Stimulated activated CD4-positive, alpha-beta T cell treated with anti-CD3 and anti-CD28 coated beads, Interleukin-2, amount 100 ng/mL, for 48 hours (primary cell): Measurements from ENCODE around the gene COL11A1.

Experiments used
- DNase-seq, 2 donors: peaks; one replicate each; pipeline ENCODE4 v3.0.0-alpha.2; 2020

COL11A1 gene

DNA sequence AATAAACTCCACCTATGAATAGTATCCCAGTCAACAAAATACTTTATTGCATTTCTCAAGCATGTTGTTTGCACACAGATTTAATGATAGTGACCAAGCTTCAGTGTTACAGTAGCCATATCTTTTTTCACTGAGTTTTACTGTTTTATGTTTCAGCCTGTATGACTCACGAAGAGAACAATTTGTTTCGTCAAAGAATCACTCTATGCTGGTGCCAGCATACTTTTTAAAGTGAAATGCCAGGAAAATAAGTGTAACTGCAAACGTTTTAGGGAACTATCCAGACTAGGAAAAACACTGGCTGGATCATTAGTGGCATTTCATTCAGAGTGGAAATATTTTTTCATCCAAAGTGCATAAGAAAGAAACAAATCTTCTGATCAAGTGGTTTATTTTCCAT, 210.8 kb downstream of the COL11A1 start:
- DNase-seq: no peak

DNA sequence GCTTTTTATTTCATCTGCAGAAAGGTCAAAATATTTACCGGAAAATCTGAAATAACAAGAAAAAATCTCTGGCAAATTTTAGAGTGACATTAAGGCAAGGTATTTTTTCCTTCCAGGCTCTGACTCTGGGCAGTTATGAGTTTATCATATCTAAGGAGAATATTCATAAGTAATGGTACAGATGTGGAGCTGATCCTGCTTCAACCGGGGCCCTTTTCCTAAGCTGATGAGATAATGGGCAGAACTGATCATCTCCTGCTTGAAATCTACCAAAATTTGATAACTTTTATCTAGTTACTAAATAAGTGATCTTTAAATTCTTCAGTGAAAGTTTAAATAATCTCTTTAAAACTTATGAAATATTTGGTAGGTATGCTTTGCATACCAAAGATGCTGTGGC, 211.6 kb downstream of the COL11A1 start:
- no peak for DNase-seq

DNA sequence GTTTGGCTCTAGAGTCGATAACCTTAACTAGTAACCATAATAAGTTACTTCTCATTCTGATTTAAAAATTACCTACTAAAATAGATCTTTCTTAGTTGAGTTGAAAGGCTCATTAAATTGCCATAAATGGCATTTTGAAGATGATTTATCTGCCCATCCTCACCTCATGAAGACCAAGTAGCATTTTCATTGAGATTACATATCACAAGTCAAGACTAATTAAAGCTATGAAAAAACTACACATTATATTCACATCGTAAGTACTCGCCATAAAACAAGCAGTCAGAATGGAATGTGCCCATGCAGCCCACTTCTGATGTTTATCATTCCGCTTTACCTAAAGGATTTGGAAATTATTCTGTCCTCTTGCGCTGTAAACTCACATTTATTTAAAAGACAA, 212.0 kb downstream of the COL11A1 start:
- DNase-seq: no peak

GRCh38 chr1:102891868-102892625, 216.3 kb downstream of the COL11A1 start:
- DNase-seq: no peak

DNA sequence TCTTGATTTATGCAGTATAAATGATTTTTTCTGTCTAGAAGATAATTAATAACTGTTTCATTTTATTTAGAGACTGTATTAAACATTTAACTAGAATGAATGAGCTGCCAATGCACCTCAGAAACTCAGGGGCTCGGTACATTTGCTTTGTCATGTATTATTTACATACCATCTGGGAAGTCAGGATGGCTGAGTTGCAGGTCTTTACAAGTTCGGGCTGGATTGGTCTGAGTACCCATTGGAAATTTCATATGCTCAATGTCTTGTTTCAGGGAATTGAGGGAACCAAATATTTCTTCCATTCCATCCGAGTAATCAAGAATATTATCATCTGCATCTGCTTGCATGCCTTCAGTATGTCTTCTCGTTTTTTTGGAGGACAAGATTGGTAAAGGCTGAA, 221.7 kb downstream of the COL11A1 start:
- DNase-seq: no peak

DNA sequence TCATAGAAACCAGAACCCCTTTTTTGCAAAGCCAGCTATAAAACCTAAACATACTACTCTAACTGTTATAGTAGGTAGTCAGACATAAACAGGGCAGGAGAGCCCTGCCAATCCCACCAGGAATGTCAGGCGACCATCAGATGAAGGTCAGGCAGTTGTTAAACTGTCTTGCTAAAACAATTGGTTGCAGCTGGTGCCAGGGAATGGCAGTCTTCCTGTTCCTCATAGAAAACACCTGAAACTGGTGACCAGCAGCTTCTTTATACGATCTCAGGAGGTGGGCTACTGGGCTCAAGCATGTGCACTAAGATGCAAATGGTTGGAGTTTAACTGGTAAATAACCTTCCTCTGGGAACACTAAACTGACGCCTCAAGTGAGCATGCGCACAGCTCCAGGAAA, 224.1 kb downstream of the COL11A1 start:
- no peak for DNase-seq

DNA sequence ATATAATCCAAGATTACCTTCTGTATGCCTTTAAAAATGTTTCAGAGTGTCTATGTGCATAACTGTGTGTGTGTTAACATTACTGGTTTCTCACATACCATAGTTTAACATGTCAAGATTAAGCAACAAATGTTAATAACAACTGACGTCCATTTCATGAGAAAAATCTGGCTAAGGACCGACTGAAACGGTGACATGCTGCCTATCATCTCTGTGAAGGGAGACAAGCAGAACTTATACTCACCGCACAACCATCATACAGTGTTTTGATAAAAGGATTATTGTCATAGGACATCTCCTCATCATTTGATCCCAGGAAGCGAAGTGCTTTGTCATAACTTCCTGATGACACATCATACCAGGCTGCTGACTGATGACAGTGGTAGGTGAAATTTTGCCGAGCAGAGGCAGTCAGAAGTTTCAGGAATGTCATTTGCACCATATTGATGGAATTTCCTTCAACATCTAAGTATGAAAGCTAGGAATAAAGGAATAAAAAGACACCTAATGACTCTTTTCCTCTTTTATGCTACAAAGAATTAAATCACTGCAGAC, 228.8 kb downstream of the COL11A1 start:
- DNase-seq: no peak

- DNase-seq: no peak
These were observed 232.6 kb downstream of the COL11A1 start for GRCh38 chr1:102875756-102876155.

DNA sequence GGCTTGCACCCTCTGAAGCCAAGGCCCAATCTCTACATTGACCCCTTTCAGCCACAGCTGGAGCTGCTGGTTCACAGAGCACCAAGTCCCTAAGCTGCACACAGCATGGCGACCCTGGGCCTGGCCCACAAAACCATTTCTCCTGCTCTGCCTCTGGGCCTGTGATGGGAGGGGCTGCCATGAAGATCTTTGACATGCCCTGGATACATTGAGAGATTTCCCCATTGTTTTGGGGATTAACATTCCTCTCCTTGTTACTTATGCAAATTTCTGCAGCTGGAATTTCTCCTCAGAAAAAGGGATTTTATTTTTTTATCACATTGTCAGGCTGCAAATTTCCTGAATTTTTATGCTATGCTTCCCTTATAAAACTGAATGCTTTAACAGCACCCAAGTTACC, 235.8 kb downstream of the COL11A1 start:
- DNase-seq: no peak

DNA sequence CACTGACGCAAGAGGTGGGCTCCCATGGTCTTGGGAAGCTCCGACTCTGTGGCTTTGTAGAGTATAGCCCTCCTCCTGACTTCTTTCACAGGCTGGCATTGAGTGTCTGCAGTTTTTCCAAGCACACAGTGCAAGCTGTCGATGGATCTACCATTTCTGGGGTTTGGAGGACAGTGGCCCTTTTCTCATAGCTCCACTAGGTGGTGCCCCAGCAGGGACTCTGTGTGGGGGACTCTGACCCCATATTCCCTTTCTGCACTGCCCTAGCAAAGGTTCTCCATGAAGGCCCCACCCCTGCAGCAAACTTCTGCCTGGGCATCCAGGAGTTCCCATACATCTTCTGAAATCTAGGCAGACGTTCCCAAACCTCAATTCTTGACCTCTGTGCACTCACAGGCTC, 236.2 kb downstream of the COL11A1 start:
- no peak for DNase-seq

- DNase-seq: no peak
These were observed 244.6 kb downstream of the COL11A1 start for GRCh38 chr1:102863704-102864103.

DNA sequence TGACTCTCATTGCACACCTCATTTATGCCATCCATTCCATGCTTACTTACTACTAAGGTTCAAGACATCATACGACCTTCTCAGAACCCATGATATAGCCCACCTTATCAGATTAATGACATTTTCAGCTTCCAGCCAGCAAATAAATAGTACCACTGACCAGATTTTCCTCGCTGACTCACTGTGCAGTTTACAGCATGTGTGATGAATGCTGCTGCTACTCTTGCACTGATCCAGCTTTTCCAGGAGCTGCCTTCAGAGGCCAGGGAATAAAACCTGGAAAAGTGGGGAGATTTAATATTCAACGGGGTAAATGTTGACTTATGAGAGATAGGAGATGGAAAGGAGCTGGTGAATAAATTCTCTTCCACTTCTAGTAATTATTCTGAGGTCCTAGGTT, 247.1 kb downstream of the COL11A1 start:
- no peak for DNase-seq

GRCh38 chr1:102858695-102859094, 249.6 kb downstream of the COL11A1 start:
- no peak for DNase-seq

- no peak for DNase-seq
These were observed 251.1 kb downstream of the COL11A1 start for GRCh38 chr1:102857251-102857650.

GRCh38 chr1:102853701-102854187, 254.6 kb downstream of the COL11A1 start:
- DNase-seq: no peak

DNA sequence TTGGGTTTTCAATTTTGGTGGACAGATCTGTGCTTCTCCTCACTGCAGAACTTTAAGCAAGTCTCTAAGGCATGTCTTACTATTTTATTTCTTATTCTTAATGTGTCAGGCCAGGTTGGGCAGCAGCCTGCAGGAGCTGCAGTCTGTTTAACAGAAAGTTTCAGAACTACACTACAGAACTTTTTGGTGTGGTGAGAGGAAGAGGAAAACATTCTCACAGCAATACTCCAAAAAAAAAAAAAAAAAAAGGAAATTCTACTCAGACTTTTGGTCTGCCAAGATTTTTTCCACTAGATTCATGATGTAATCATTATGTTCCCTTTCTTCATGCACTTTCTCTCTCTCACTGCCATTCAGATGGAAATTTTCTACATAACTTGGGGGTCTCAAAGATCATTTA, 255.2 kb downstream of the COL11A1 start:
- no peak for DNase-seq

DNA sequence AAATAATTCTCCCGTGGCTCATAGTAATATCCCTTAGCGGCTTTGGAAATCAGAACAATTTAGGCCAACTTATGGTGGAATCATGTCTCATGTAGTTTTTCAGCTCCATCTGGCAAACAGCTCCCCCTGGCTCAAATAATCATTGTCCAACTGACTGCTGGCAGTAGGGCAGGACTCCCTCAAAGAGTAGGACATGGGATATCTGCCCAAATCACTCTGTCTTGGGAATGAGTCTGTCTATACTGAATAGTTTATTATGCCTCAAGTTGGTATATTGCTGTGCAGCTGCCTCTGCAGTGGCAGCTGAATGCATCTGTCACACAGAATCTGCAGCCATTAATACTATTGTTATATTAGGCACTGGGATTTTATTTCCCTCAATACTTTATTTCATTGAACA, 255.7 kb downstream of the COL11A1 start:
- DNase-seq: no peak

GRCh38 chr1:102851616-102852015, 256.7 kb downstream of the COL11A1 start:
- DNase-seq: no peak

DNA sequence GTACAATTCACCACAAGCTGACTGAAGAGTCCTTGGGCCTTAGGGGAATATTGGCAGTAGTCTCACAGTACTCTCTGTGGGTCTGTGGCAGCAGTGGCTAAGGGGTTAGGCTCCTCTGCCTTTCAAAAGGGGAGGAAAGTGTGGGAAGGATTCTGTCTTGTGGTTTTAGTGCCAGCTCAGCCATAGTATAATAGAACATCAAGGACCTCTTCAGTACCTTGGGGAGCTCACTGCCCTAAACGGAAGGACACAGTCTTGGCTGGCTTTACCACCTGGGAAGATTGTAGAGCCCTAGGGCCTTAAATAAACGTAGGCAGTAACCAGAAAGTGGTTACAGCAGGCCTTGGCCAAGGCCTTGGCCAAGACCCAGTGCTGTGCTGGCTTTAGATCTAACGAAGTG, 265.7 kb downstream of the COL11A1 start:
- no peak for DNase-seq

DNA sequence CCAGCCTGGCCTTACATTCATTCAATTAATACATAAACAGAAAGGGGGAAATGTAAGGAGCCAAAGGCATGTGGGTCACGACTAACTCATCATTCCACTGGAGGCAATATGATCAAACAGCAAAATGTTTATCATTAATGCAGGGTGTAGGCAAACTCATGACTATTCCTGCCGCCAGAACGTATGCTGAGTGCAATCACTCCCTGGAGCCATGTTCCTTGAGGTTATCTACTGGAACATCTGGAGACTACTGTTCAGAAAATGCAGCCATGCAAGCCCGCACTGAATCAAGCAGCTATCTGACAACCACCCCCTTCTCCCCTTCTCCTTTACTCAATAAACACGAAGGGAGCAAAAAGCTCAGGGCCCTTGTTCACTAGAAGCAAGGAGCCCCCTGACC, 267.6 kb downstream of the COL11A1 start:
- DNase-seq: no peak

DNA sequence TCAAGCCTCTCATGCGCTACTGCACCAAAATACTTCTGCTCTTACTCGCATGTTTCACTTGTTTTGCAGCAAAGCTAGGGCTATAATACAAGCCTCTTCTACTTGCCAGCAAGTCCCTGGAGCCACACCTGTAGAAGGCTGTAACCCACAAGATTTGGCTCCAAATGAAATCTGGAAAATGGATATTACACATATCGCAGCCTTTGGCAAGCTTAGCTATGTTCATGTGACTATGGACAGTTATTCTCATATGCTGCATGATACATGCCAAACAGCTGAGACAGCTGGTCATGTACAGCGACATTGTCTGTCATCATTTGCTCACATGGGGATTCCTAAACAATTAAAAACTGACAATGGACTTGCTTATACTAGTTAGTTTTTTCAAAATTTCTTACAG, 270.3 kb downstream of the COL11A1 start:
- DNase-seq: no peak

GRCh38 chr1:102837551-102837950, 270.8 kb downstream of the COL11A1 start:
- DNase-seq: no peak

DNA sequence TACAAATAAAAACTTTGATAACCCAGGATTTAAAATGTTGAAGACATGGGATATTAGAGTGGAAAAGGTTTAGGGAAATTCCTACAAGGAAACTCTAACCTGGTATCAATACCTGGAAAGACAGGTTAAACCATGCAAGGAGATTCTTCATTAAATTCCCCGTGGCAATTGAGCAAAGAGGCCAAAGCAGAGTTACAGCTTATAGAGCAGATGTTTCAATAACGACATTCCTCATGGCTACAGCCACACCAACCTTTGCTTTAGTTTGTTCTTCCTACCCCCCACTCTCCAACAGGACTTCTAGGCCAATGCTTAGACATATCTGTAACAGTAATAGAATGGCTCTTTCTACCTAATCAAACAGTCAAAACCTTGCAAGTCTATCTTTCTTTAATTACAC, 271.3 kb downstream of the COL11A1 start:
- no peak for DNase-seq

- DNase-seq: no peak
These were observed 273.5 kb downstream of the COL11A1 start for GRCh38 chr1:102834688-102835320.
